ENCODE data around the gene FBXO15. TPM values are rescaled to one million over a fixed set of nuclear protein-coding genes. Genes with fewer than 3 reads are reported as not detected.

FBXO15 gene
- total and polyA plus RNA-seq, 4 donors = 0.23 to 0.50 (median 0.41) TPM

GRCh38 chr18:74178884-74179283 lies 31.2 kb upstream of the FBXO15 start:
- no peak for TF ChIP-seq YY1 (IDR thresholded peaks at IDR 0.05)
- no peak for TF ChIP-seq NR2F2 (IDR thresholded peaks at IDR 0.05)
- TF ChIP-seq CTCF (IDR thresholded peaks at IDR 0.05; ENCODE audit: low read depth, low read length, missing input control) = no peak
- TF ChIP-seq HNF4G (IDR thresholded peaks at IDR 0.05) = no peak
- TF ChIP-seq RAD21 (IDR thresholded peaks at IDR 0.05) = no peak
- no peak for TF ChIP-seq MAX (IDR thresholded peaks at IDR 0.05)
- no peak for TF ChIP-seq ZBTB33 (IDR thresholded peaks at IDR 0.05)
- no peak for TF ChIP-seq FOXA1 (IDR thresholded peaks at IDR 0.05)
- no peak for TF ChIP-seq EGR1 (IDR thresholded peaks at IDR 0.05; ENCODE audit: low read depth in 2 of 2)
- TF ChIP-seq GABPA (IDR thresholded peaks at IDR 0.05 in 1 of 2, conservative IDR thresholded peaks at IDR 0.05 in 1 of 2) = no peak
- no peak for TF ChIP-seq RXRA (IDR thresholded peaks at IDR 0.05)
- Histone ChIP-seq H3K27me3 (ENCODE audit: control insufficient read depth in 4 of 4, insufficient read depth in 4 of 4, low read length in 3 of 4) (no peaks in the 10 kb centered on the region), H3K4me3 (ENCODE audit: low read depth in 1 of 3, low read length in 3 of 3) (no peak overlapping the region), H3K27ac (ENCODE audit: low read depth in 1 of 2, low read length in 2 of 2) (no peak overlapping the region), H3K36me3 (ENCODE audit: control insufficient read depth in 4 of 4, insufficient read depth in 3 of 4, low read depth in 1 of 4, low read length in 3 of 4) (no peaks in the 10 kb centered on the region), H3K4me1 (ENCODE audit: control insufficient read depth in 4 of 4, insufficient read depth in 4 of 4, low read length in 3 of 4) (no peaks in the 10 kb centered on the region), H3K9ac (ENCODE audit: low read depth in 1 of 2, low read length in 2 of 2) (no peak overlapping the region), H3K9me3 (ENCODE audit: control insufficient read depth in 4 of 4, low read length in 3 of 4) (no peaks in the 10 kb centered on the region)
- 88% methylated on average over 1 of the region's 1 CpG for WGBS
- DNase-seq (ENCODE audit: low spot score) = no peak

GRCh38 chr18:74175658-74176057 lies 28.0 kb upstream of the FBXO15 start:
- no peak overlapping the region for H3K4me3 ChIP-seq (ENCODE audit: low read depth in 1 of 3, low read length in 3 of 3)
- H3K4me1 ChIP-seq (ENCODE audit: control insufficient read depth in 4 of 4, insufficient read depth in 4 of 4, low read length in 3 of 4) = peaks cover 0 to 7% (median 4%) of the 10 kb centered on the region in 4 donors
- no peaks in the 10 kb centered on the region for H3K36me3 ChIP-seq (ENCODE audit: control insufficient read depth in 4 of 4, insufficient read depth in 3 of 4, low read depth in 1 of 4, low read length in 3 of 4)
- DNase-seq (ENCODE audit: low spot score) = no peak
- H3K9me3 ChIP-seq (ENCODE audit: control insufficient read depth in 4 of 4, low read length in 3 of 4) = no peaks in the 10 kb centered on the region
- H3K27ac ChIP-seq (ENCODE audit: low read depth in 1 of 2, low read length in 2 of 2) = no peak overlapping the region
- TF ChIP-seq FOXA2 (IDR thresholded peaks at IDR 0.05) = no peak
- TF ChIP-seq MAX (IDR thresholded peaks at IDR 0.05) = no peak
- TF ChIP-seq YY1 (IDR thresholded peaks at IDR 0.05) = no peak
- no peak for TF ChIP-seq FOXA1 (IDR thresholded peaks at IDR 0.05)
- TF ChIP-seq CTCF (IDR thresholded peaks at IDR 0.05; ENCODE audit: low read depth, low read length, missing input control) = no peak
- no peak for TF ChIP-seq ATF3 (IDR thresholded peaks at IDR 0.05)
- TF ChIP-seq HNF4G (IDR thresholded peaks at IDR 0.05) = no peak
- TF ChIP-seq RXRA (IDR thresholded peaks at IDR 0.05) = no peak
- no peak for TF ChIP-seq REST (IDR thresholded peaks at IDR 0.05)
- no peak for TF ChIP-seq HNF4A (conservative IDR thresholded peaks at IDR 0.05)
- TF ChIP-seq JUND (IDR thresholded peaks at IDR 0.05) = no peak
- H3K9ac ChIP-seq (ENCODE audit: low read depth in 1 of 2, low read length in 2 of 2) = no peak overlapping the region
- WGBS = 50% methylated on average over 6 of the region's 6 CpGs
- H3K27me3 ChIP-seq (ENCODE audit: control insufficient read depth in 4 of 4, insufficient read depth in 4 of 4, low read length in 3 of 4) = no peaks in the 10 kb centered on the region

Measured in liver (tissue), 9 donors.